Mesenchymal stem cell (in vitro differentiated cells and primary cell): Measurements from ENCODE around the gene MCM7.

Experiments used
- DNase-seq: peaks from one replicate; pipeline ENCODE4 v3.0.0-alpha.2; 2013
- H2AFZ ChIP-seq: one replicate; pipeline ENCODE4 v1.6.1; 2013; ENCODE audit warnings: low read depth, mild to moderate bottlenecking, control low read depth, inconsistent platforms, low read length, moderate library complexity
- H2AK5ac ChIP-seq: 2 replicates; pipeline ENCODE4 v1.6.1; 2013; ENCODE audit warnings: low read length, moderate library complexity, mild to moderate bottlenecking, inconsistent platforms; ENCODE audit not compliant: severe bottlenecking
- H2BK120ac ChIP-seq: one replicate; pipeline ENCODE4 v1.6.1; 2013; ENCODE audit warnings: low read depth, mild to moderate bottlenecking, inconsistent platforms, low read length, moderate library complexity
- H2BK12ac ChIP-seq, 2 experiments: one replicate each; pipeline ENCODE4 v1.6.1; 2013; ENCODE audit warnings: inconsistent platforms in 2 of 2, low read length in 2 of 2, mild to moderate bottlenecking in 2 of 2, moderate library complexity in 2 of 2, control low read depth in 1 of 2
- H2BK15ac ChIP-seq: one replicate; pipeline ENCODE4 v1.6.1; 2013; ENCODE audit warnings: mild to moderate bottlenecking, low read depth, inconsistent platforms; ENCODE audit not compliant: poor library complexity, severe bottlenecking
- H2BK5ac ChIP-seq: 2 replicates; pipeline ENCODE4 v1.6.1; 2013; ENCODE audit warnings: low read depth, mild to moderate bottlenecking, low read length, control low read depth, inconsistent platforms; ENCODE audit not compliant: poor library complexity, severe bottlenecking
- H3K14ac ChIP-seq, 2 experiments: one replicate each; pipeline ENCODE4 v1.6.1; 2013; ENCODE audit warnings: inconsistent platforms in 2 of 2, low read length in 2 of 2, control low read depth in 1 of 2, mild to moderate bottlenecking in 1 of 2, moderate library complexity in 1 of 2
- H3K18ac ChIP-seq, 2 experiments: one replicate each; pipeline ENCODE4 v1.6.1; 2013; ENCODE audit warnings: inconsistent platforms in 2 of 2, low read length in 2 of 2, control low read depth in 1 of 2, low read depth in 1 of 2, mild to moderate bottlenecking in 1 of 2
- H3K23ac ChIP-seq, 2 experiments: one replicate each; pipeline ENCODE4 v1.6.1; 2013; ENCODE audit warnings: inconsistent platforms in 2 of 2, low read length in 2 of 2, mild to moderate bottlenecking in 2 of 2, moderate library complexity in 2 of 2, control low read depth in 1 of 2
- H3K27ac ChIP-seq: 2 replicates; pipeline ENCODE4 v1.5.1; 2013; ENCODE audit warnings: mild to moderate bottlenecking, moderate library complexity, low read length, control low read depth, inconsistent platforms; ENCODE audit not compliant: poor library complexity, severe bottlenecking
- H3K27me3 ChIP-seq, 2 experiments: 2 replicates each; pipeline versions ENCODE4 v1.6.1 to v1.7.0; 2013; ENCODE audit warnings: low read length in 2 of 2, mild to moderate bottlenecking in 2 of 2, moderate library complexity in 2 of 2, control low read depth in 1 of 2, inconsistent platforms in 1 of 2; ENCODE audit not compliant: control insufficient read depth in 1 of 2, insufficient read depth in 1 of 2
- H3K36me3 ChIP-seq, 2 experiments: 2 replicates each; pipeline versions ENCODE4 v1.6.1 to v1.7.0; 2013; ENCODE audit warnings: low read length in 2 of 2, control low read depth in 1 of 2, inconsistent platforms in 1 of 2, low read depth in 1 of 2, mild to moderate bottlenecking in 1 of 2; ENCODE audit not compliant: insufficient read depth in 2 of 2, control insufficient read depth in 1 of 2
- H3K4ac ChIP-seq, 2 experiments: one replicate each; pipeline ENCODE4 v1.6.1; 2013; ENCODE audit warnings: inconsistent platforms in 2 of 2, low read length in 2 of 2, mild to moderate bottlenecking in 2 of 2, moderate library complexity in 2 of 2, control low read depth in 1 of 2, low read depth in 1 of 2
- H3K4me1 ChIP-seq: 2 replicates; pipeline ENCODE4 v1.6.1; 2013; ENCODE audit warnings: low read depth, low read length, control low read depth; ENCODE audit not compliant: control insufficient read depth, insufficient read depth
- H3K4me2 ChIP-seq: 2 replicates; pipeline ENCODE4 v1.6.1; 2013; ENCODE audit warnings: low read length, mild to moderate bottlenecking, inconsistent platforms; ENCODE audit not compliant: poor library complexity, severe bottlenecking
- H3K4me3 ChIP-seq, 2 experiments: 2 replicates each; pipeline versions ENCODE4 v1.5.1 to v1.7.0; 2013; ENCODE audit warnings: low read length in 2 of 2, mild to moderate bottlenecking in 2 of 2, control low read depth in 1 of 2, low read depth in 1 of 2; ENCODE audit not compliant: insufficient read depth in 1 of 2
- H3K79me1 ChIP-seq: replicated peaks from 2 replicates; pipeline ENCODE4 v1.6.1; 2013; ENCODE audit warnings: mild to moderate bottlenecking, control low read depth, low read length, inconsistent platforms; ENCODE audit not compliant: poor library complexity, severe bottlenecking
- H3K9ac ChIP-seq: 2 replicates; pipeline ENCODE4 v1.7.0; 2013; ENCODE audit warnings: mild to moderate bottlenecking, low read length, moderate library complexity
- H3K9me3 ChIP-seq: 2 replicates; pipeline ENCODE4 v1.7.0; 2013; ENCODE audit warnings: mild to moderate bottlenecking, low read length; ENCODE audit not compliant: control insufficient read depth
- H4K8ac ChIP-seq: one replicate; pipeline ENCODE4 v1.6.1; 2013; ENCODE audit warnings: inconsistent platforms, mild to moderate bottlenecking, low read length, moderate library complexity
- H4K91ac ChIP-seq: one replicate; pipeline ENCODE4 v1.6.1; 2013; ENCODE audit warnings: mild to moderate bottlenecking, low read length, inconsistent platforms
- WGBS: methylation state at CpG from one replicate; pipeline ENCODE4 v1.1.7; 2013; ENCODE audit warnings: mixed read lengths; 5-methylcytosine and 5-hydroxymethylcytosine counted together

The MCM7 gene

GRCh38 chr7:100105534-100105933 lies 4.3 kb upstream of the MCM7 start:
- H3K36me3 ChIP-seq: peaks cover 62 to 66% of the 10 kb centered on the region in 2 experiments
- no peak for DNase-seq
- no peaks in the 10 kb centered on the region for H3K27me3 ChIP-seq
- peaks cover 12% of the 10 kb centered on the region for H3K4me1 ChIP-seq
- H4K8ac ChIP-seq: no peak overlapping the region
- H2AFZ ChIP-seq: no peak overlapping the region
- WGBS: 100% methylated on average over 3 of the region's 4 CpGs
- no peak overlapping the region for H2BK120ac ChIP-seq
- H3K27ac ChIP-seq: no peak overlapping the region
- no peak overlapping the region for H3K4me2 ChIP-seq
- no peak overlapping the region for H2BK15ac ChIP-seq
- no peak overlapping the region for H3K4ac ChIP-seq
- no peaks in the 10 kb centered on the region for H3K9me3 ChIP-seq
- no peak overlapping the region for H2BK5ac ChIP-seq
- peak overlapping the region; percentile 54 for H4K91ac ChIP-seq
- H3K23ac ChIP-seq: no peak overlapping the region
- H3K18ac ChIP-seq: no peak overlapping the region
- peak overlapping the region in 1 of 2 experiments; percentile 44 for H2BK12ac ChIP-seq
- peaks cover 12% of the 10 kb centered on the region for H3K79me1 ChIP-seq
- H2AK5ac ChIP-seq: no peak overlapping the region
- H3K14ac ChIP-seq: no peak overlapping the region
- no peak overlapping the region for H3K4me3 ChIP-seq
- H3K9ac ChIP-seq: no peak overlapping the region

GRCh38 chr7:100102950-100103840 lies 2.0 kb upstream of the MCM7 start:
- Histone ChIP-seq H2AK5ac (peak overlapping the region; percentile 68), H3K9ac (peak overlapping the region; percentile 89), H3K27me3 (no peaks in the 10 kb centered on the region), H2BK15ac (peak overlapping the region; percentile 92), H3K9me3 (no peaks in the 10 kb centered on the region), H2BK120ac (peak overlapping the region; percentile 83), H2AFZ (no peak overlapping the region), H3K18ac (peak overlapping the region; percentile 60 to 83), H2BK5ac (no peak overlapping the region), H4K8ac (peak overlapping the region; percentile 86), H3K23ac (no peak overlapping the region), H3K4me2 (no peak overlapping the region), H3K14ac (no peak overlapping the region), H3K79me1 (peaks cover 20% of the 10 kb centered on the region), H4K91ac (peak overlapping the region; percentile 55), H3K4ac (peak overlapping the region; percentile 50 to 88), H3K4me1 (peaks cover 21% of the 10 kb centered on the region), H3K36me3 (peaks cover 59 to 60% of the 10 kb centered on the region in 2 experiments), H3K4me3 (peak overlapping the region in 1 of 2 experiments; percentile 85), H3K27ac (no peak overlapping the region), H2BK12ac (peak overlapping the region; percentile 73 to 78)
- peak; percentile 99 for DNase-seq
- WGBS: 22% methylated on average over 15 of the region's 17 CpGs

- Histone ChIP-seq H3K9me3 (no peaks in the 10 kb centered on the region), H2BK120ac (peak overlapping the region; percentile 74), H2AK5ac (no peak overlapping the region), H3K18ac (peak overlapping the region in 1 of 2 experiments; percentile 83), H3K9ac (peak overlapping the region; percentile 90), H3K14ac (no peak overlapping the region), H2AFZ (no peak overlapping the region), H3K23ac (no peak overlapping the region), H3K36me3 (peaks cover 59 to 60% of the 10 kb centered on the region in 2 experiments), H3K79me1 (peaks cover 26% of the 10 kb centered on the region), H3K4me3 (peak overlapping the region; percentile 74 to 85), H2BK5ac (no peak overlapping the region), H3K27ac (peak overlapping the region; percentile 81), H3K4me1 (peaks cover 21% of the 10 kb centered on the region), H3K4ac (peak overlapping the region in 1 of 2 experiments; percentile 30), H2BK12ac (no peak overlapping the region), H4K8ac (no peak overlapping the region), H3K4me2 (peak overlapping the region; percentile 93), H2BK15ac (peak overlapping the region; percentile 54), H3K27me3 (no peaks in the 10 kb centered on the region), H4K91ac (no peak overlapping the region)
- peak; percentile 99 for DNase-seq
- WGBS: under 1% methylated on average over 55 of the region's 61 CpGs
Measured at GRCh38 chr7:100100420-100101015, 679 bp downstream of the MCM7 start.

- no peaks in the 10 kb centered on the region for H3K9me3 ChIP-seq
- no peak overlapping the region for H2BK12ac ChIP-seq
- DNase-seq: no peak
- H3K23ac ChIP-seq: no peak overlapping the region
- WGBS: 92% methylated on average over 12 of the region's 12 CpGs
- peak overlapping the region; percentile 25 for H4K91ac ChIP-seq
- H2AFZ ChIP-seq: no peak overlapping the region
- peak overlapping the region in 1 of 2 experiments; percentile 36 for H3K4ac ChIP-seq
- H3K27ac ChIP-seq: no peak overlapping the region
- H3K4me2 ChIP-seq: peak overlapping the region; percentile 48
- H2BK120ac ChIP-seq: no peak overlapping the region
- H2BK5ac ChIP-seq: no peak overlapping the region
- H3K4me3 ChIP-seq: peak overlapping the region; percentile 41 to 85
- peaks cover 28% of the 10 kb centered on the region for H3K79me1 ChIP-seq
- H3K4me1 ChIP-seq: peaks cover 21% of the 10 kb centered on the region
- peak overlapping the region; percentile 7 for H4K8ac ChIP-seq
- H3K36me3 ChIP-seq: peaks cover 53 to 61% of the 10 kb centered on the region in 2 experiments
- no peak overlapping the region for H3K18ac ChIP-seq
- peak overlapping the region; percentile 90 for H3K9ac ChIP-seq
- no peak overlapping the region for H3K14ac ChIP-seq
- no peak overlapping the region for H2BK15ac ChIP-seq
- peak overlapping the region; percentile 50 for H2AK5ac ChIP-seq
- H3K27me3 ChIP-seq: no peaks in the 10 kb centered on the region
Measured at GRCh38 chr7:100099452-100099851, 1.7 kb downstream of the MCM7 start.
